SKM-1 treated with dmso at 0.1 percent for 144 hours (cell line): ENCODE results near the gene CNOT4.

Experiments used
- DNase-seq: peaks from one replicate; lab custom pipeline; 2025; ENCODE audit not compliant: unreplicated experiment; lab: John Stamatoyannopoulos, UW

The CNOT4 gene

GRCh38 chr7:135509839-135510591, at the start of gene CNOT4:
TSS of gene CNOT4 (minus strand) at chr7:135510102. CDS start at chr7:135438331, 71,771 bp downstream.
- peak; percentile 95 for DNase-seq

GRCh38 chr7:135558881-135559280, 49.0 kb upstream of the CNOT4 start:
- DNase-seq: no peak

GRCh38 chr7:135558337-135558767, 48.5 kb upstream of the CNOT4 start:
- DNase-seq: peak; percentile 78

GRCh38 chr7:135557455-135558336, 47.8 kb upstream of the CNOT4 start, which contains the start of gene NUP205:
TSS of gene NUP205 (plus strand) at chr7:135557917. CDS start at chr7:135557945, 28 bp downstream.
- peak; percentile 78 for DNase-seq

- DNase-seq: no peak
Observed at GRCh38 chr7:135553346-135553745, 43.4 kb upstream of the CNOT4 start.

GRCh38 chr7:135552148-135552547, 42.2 kb upstream of the CNOT4 start:
- no peak for DNase-seq

GRCh38 chr7:135550196-135550595, 40.3 kb upstream of the CNOT4 start:
- DNase-seq: no peak

GRCh38 chr7:135541029-135541428, 31.1 kb upstream of the CNOT4 start:
- no peak for DNase-seq

- no peak for DNase-seq
Observed at GRCh38 chr7:135539629-135540028, 29.7 kb upstream of the CNOT4 start.

- DNase-seq: no peak
Observed at GRCh38 chr7:135538376-135538775, 28.5 kb upstream of the CNOT4 start.

- peak; percentile 70 for DNase-seq
Observed at GRCh38 chr7:135537905-135538304, 28.0 kb upstream of the CNOT4 start.

- DNase-seq: no peak
Observed at GRCh38 chr7:135537453-135537852, 27.6 kb upstream of the CNOT4 start.

- DNase-seq: peak; percentile 68
Observed at GRCh38 chr7:135536150-135536549, 26.2 kb upstream of the CNOT4 start.

GRCh38 chr7:135527025-135527424, 17.1 kb upstream of the CNOT4 start:
- no peak for DNase-seq

- no peak for DNase-seq
Observed at GRCh38 chr7:135525426-135525825, 15.5 kb upstream of the CNOT4 start.

GRCh38 chr7:135523146-135523545, 13.2 kb upstream of the CNOT4 start:
- no peak for DNase-seq

- DNase-seq: peak; percentile 25
Observed at GRCh38 chr7:135522509-135522908, 12.6 kb upstream of the CNOT4 start.

GRCh38 chr7:135519871-135520270, 10.0 kb upstream of the CNOT4 start:
- DNase-seq: no peak

GRCh38 chr7:135519233-135519688, 9.4 kb upstream of the CNOT4 start:
- DNase-seq: no peak

GRCh38 chr7:135518748-135519147, 8.8 kb upstream of the CNOT4 start:
- DNase-seq: no peak

- no peak for DNase-seq
Observed at GRCh38 chr7:135517060-135517459, 7.2 kb upstream of the CNOT4 start.

GRCh38 chr7:135514856-135515255, 5.0 kb upstream of the CNOT4 start:
- no peak for DNase-seq
